ENCODE data around the gene EFCAB11.
"Not testable (repeated sequence)": the region's sequence is repeated elsewhere in the genome, so short reads cannot be mapped to it uniquely, and the experiment has no call there.

The EFCAB11 gene

GRCh38 chr14:89910691-89911009 lies 43.9 kb downstream of the EFCAB11 start:
- no peak for DNase-seq

GRCh38 chr14:89909586-89909985 lies 44.9 kb downstream of the EFCAB11 start:
- DNase-seq: no peak

- DNase-seq: no peak
Observed at GRCh38 chr14:89908712-89909450, 45.6 kb downstream of the EFCAB11 start.

DNA sequence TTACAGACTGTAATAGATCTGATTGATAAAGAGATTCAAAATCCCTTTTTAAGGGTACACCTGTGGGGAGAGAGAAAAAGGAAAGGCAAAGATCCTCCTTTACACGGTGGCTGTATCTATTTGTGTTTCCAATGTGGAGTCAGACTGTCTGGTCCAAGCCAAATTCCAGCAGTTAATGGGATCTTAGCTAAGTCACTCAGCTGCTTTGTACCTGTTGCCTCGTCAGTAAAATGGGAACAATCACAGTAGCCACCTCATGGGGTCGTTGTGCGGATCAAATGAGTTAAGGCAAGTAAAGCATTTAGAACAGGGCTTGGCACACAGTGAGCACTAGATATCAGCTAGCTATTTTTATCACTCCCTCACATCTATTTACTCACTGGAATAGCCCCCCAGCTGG lies 46.9 kb downstream of the EFCAB11 start:
- DNase-seq: no peak

GRCh38 chr14:89906000-89906399 lies 48.5 kb downstream of the EFCAB11 start:
- DNase-seq: no peak

DNA sequence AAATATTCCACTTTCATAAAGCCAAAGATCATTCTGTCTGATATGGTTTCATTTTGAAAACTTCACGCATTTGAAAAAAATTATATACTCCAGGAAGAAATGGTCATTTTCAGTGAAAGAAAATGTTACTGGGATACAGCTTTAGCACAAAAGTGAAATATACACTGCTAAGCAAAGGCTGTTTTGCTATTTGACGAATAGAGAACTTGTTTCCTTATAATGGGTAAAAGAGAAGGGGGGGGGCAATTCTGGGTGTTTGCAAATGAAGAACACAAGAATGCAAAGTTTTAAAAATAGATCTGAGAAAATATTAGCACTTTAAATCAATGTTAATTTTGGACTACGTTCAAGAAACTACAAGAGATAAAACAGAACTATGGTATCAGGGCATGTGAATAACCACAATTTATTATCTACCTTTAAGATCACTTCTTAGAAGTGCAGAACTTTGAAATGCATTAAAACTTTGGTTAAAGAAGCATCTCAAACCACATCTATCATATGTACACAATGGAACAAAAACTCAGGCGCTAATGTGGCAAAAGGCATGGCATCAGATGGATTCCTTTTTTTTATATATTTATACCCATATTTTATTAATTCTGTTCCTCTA lies 51.1 kb downstream of the EFCAB11 start:
- DNase-seq: no peak

GRCh38 chr14:89902881-89903280 lies 51.6 kb downstream of the EFCAB11 start:
- no peak for DNase-seq

- no peak for DNase-seq
Observed at GRCh38 chr14:89900802-89901201, 53.7 kb downstream of the EFCAB11 start.

- DNase-seq: no peak
Observed at GRCh38 chr14:89899917-89900663, 54.4 kb downstream of the EFCAB11 start.

DNA sequence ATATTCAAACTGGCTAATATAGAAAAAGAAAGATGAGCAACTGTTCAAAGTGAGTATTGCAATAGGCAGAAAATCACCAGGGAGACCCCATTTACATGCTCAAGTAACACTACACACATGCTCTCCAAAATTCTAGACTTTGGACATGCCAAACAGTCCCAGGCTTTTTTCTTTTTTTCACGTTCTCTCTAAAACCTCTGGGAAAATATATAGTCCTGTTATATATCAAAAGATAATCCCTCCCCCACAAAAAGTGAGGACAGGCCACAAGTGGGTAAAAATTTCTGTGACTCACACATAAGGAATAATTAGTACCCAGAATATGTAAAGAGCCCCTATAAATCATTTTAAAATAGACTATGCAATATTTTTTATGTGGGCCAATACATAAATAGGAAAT lies 55.2 kb downstream of the EFCAB11 start:
- no peak for DNase-seq

DNA sequence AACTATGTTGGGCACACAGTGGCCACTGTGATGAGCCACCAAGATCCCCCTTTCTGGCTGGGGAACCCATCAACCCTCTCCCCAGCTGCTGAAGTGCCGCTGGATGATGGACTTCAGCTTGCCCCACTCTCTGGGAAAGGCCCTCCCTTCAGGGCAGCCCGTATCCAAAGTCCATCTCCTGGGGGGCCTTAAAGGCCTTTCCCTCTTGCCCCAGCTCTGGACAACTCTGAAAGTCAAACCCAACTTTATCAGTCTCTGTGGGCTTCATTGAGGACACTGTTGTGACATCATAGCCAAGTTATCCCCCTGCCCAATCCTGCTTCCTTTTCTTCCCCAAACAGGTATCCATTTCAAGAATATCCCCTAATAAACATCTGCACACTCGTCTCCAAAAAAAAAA lies 61.1 kb downstream of the EFCAB11 start:
- not testable (repeated sequence) for DNase-seq

- DNase-seq: no peak
Observed at GRCh38 chr14:89892953-89893352, 61.6 kb downstream of the EFCAB11 start.

GRCh38 chr14:89891721-89892120 lies 62.8 kb downstream of the EFCAB11 start:
- DNase-seq: not testable (repeated sequence)

DNA sequence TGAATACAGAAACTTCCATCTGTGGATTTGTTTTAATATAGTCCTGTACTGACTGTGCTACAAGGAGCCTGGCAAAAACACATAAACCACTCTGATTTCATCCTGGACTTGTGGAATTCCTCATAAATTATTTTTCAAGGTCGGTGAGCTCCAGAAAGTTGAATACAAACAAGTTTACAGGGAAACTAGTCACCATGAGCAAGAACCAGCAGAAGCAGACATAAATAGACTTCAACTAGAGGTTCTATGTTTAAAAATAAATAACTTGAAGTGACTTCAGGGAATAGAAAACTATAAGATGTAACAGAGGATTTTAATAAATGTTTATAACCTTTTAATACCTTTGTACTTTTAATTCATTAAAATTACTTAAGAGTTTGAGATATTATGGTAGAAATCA lies 63.5 kb downstream of the EFCAB11 start:
- DNase-seq: no peak

- no peak for DNase-seq
Observed at GRCh38 chr14:89890589-89890988, 63.9 kb downstream of the EFCAB11 start.

DNA sequence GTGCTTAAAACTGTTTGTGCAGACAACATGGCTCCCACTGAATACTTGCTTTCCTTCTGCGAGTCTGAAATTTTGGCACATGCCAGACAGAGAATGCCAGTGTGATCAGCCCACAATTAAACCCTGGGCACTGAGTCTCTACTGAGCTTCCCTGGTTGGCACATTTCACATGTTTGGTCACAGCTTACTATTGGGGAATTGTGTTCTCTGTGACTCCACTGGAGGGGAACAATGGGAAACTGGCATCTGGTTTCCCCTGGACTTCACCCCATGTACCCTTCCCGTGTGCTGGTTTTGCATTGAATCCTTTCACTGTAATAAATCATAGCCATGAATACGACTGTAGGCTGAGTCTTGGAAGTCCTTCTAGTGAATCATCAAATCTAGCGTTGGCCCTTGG lies 64.9 kb downstream of the EFCAB11 start:
- DNase-seq: no peak

DNA sequence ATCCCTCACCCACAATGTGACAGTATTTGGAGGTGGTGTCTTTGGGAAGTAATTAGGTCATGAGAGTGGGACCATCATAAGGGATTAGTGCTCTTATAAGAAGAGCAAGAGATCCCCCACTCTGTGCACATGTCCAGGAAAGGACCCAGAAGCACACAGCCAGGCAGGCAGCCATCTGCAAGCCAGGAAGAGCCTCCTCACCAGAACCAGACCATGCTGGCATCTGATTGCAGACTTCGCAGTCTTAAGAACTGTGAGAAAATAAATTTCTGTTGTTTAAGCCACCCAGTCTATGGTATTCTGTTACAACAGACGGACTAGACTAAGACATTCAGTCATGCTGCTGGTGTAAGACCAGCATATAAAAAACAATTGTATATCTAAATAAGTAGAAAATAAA lies 69.8 kb downstream of the EFCAB11 start:
- DNase-seq: no peak

DNA sequence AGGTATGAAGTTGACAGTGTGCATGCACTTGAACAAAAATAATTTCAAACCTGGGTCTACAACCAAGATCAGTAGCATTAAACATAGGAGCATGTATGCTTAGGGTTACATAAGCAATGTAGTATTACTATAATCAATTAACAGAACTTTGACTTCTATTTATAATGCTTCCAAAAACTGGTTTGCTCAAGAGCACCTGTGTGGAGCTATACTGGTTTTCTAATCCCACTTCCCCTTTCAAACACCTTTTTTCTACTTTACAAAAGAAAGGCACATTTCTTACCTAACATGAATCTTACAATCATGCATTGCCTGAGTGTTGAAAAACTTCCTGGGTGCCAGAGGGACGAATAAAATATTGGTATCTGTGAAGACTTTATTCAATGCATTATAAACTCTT lies 72.7 kb downstream of the EFCAB11 start:
- DNase-seq: no peak

GRCh38 chr14:89874091-89874490 lies 80.4 kb downstream of the EFCAB11 start:
- not testable (repeated sequence) for DNase-seq

GRCh38 chr14:89870316-89870715 lies 84.2 kb downstream of the EFCAB11 start:
- no peak for DNase-seq

GRCh38 chr14:89869606-89870005 lies 84.9 kb downstream of the EFCAB11 start:
- no peak for DNase-seq

GRCh38 chr14:89866458-89866857 lies 88.1 kb downstream of the EFCAB11 start:
- DNase-seq: no peak

GRCh38 chr14:89865153-89865552 lies 89.4 kb downstream of the EFCAB11 start:
- no peak for DNase-seq

DNA sequence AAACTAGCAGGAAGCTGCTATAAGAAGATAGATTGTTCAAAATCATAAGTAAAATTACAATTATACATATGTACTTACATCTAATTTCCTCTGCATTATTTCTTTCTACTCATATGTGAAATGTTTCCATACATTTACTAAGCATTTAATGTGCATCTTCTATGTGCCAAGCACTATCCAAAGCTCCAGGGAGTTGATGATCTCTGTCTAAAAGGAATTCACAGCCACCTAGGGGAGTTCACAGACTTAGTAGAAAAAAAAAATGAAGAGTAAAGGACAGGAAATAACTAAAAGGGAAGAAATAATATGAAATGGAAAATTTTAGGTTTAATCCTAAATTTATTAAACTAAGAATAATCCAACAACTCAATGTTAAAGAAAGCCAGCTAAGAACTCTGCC lies 91.7 kb downstream of the EFCAB11 start:
- DNase-seq: no peak
